GM12878 (cell line): ENCODE results near the gene SEC63.

Experiments used
- EP300 ChIP-seq, 2 experiments: fragments of 150-350 bp in 1 of 2; IDR thresholded peaks; 2 replicates each; pipeline ENCODE4 v1.6.1; 2011 to 2012; ENCODE audit warnings: low read depth in 2 of 2, low read length in 2 of 2, borderline replicate concordance in 1 of 2, improper control_type of control experiment in 1 of 2, inconsistent platforms in 1 of 2; ENCODE audit not compliant: control insufficient read depth in 1 of 2
- FOS ChIP-seq: IDR thresholded peaks from 3 replicates; pipeline ENCODE4 v1.6.1; 2011; ENCODE audit warnings: borderline replicate concordance; ENCODE audit not compliant: insufficient read length; ENCODE audit errors: extremely low read depth
- JUNB ChIP-seq: IDR thresholded peaks from 2 replicates; pipeline ENCODE4 v1.6.1; 2016; ENCODE audit warnings: antibody characterized with exemption, mild to moderate bottlenecking
- PML ChIP-seq: IDR thresholded peaks from 2 replicates; pipeline ENCODE4 v1.6.1; 2012; ENCODE audit warnings: low read length, inconsistent platforms
- SP1 ChIP-seq: IDR thresholded peaks from one replicate; pipeline ENCODE4 v1.6.1; 2011; ENCODE audit warnings: low read depth, low read length
- TAF1 ChIP-seq: IDR thresholded peaks from 2 replicates; pipeline ENCODE4 v1.6.1; 2011; ENCODE audit warnings: mild to moderate bottlenecking, low read depth, low read length, borderline replicate concordance
- ZZZ3 ChIP-seq: IDR thresholded peaks from 2 replicates; pipeline ENCODE4 v1.6.1; 2011; ENCODE audit warnings: low read depth; ENCODE audit not compliant: control insufficient read depth, insufficient read length
- TF ChIP-seq, protein P1 (sequence below), 3 experiments: IDR thresholded peaks in 2 of 3; conservative IDR thresholded peaks in 1 of 3; 2 replicates each; pipeline ENCODE4 v1.5.1; 2011; ENCODE audit warnings: low read depth in 3 of 3, low read length in 3 of 3, mild to moderate bottlenecking in 3 of 3, control low read depth in 2 of 3, moderate library complexity in 2 of 3, inconsistent platforms in 1 of 3, mixed read lengths in 1 of 3; ENCODE audit not compliant: control insufficient read depth in 2 of 3, insufficient read depth in 1 of 3; ENCODE audit errors: extremely low read depth in 1 of 3

DNA sequence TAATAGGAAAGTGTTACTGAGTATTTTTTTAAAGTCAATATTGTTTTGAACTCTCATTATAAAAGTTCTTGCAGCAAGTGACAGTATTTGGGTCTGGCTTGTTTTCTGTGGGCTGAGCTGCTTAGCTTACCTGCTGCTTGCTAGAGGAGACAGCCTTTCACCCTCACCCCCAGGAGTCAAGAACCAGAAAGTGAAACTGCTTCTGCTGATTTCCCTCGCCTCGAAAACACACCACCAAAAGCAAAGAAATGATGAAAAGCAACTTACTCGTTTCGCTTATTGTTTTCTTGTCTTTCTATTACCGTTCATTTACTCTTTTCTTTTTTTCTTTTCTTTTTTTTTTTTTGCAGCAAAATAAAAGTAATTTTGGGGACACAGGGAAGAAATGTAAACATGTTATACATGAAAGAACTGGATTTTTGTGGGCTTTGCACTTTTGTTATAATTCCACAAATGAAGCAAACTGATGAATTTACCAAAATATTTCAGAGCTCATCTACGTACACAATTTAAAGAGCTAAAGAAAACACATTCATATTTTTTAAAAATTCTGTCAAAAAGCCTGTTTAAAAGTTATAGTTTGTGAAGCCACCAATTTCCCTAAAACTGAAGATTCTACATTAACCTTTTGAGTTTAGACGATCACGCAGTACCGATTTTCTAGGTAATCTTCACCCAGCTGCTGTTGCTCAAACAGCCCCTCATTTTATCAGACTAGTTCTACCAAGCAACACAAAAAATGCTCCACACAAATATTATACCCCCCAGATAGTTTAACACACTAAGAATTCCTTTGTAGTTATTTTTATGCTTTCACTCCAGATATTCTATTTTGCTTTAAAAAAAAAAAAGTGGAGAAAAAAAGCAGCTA lies 135.6 kb downstream of the SEC63 start:
- TF ChIP-seq SP1 (no peak), FOS (no peak), ZZZ3 (no peak), TAF1 (no peak), JUNB (no peak), EP300 (IDR thresholded peaks at IDR 0.05; ENCODE audit: borderline replicate concordance in 1 of 2, control insufficient read depth in 1 of 2, low read depth in 2 of 2, low read length in 2 of 2) (no peak), PML (no peak)
- TF ChIP-seq, protein P1, sequence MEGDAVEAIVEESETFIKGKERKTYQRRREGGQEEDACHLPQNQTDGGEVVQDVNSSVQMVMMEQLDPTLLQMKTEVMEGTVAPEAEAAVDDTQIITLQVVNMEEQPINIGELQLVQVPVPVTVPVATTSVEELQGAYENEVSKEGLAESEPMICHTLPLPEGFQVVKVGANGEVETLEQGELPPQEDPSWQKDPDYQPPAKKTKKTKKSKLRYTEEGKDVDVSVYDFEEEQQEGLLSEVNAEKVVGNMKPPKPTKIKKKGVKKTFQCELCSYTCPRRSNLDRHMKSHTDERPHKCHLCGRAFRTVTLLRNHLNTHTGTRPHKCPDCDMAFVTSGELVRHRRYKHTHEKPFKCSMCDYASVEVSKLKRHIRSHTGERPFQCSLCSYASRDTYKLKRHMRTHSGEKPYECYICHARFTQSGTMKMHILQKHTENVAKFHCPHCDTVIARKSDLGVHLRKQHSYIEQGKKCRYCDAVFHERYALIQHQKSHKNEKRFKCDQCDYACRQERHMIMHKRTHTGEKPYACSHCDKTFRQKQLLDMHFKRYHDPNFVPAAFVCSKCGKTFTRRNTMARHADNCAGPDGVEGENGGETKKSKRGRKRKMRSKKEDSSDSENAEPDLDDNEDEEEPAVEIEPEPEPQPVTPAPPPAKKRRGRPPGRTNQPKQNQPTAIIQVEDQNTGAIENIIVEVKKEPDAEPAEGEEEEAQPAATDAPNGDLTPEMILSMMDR (IDR thresholded peaks at IDR 0.05 in 2 of 3, conservative IDR thresholded peaks at IDR 0.05 in 1 of 3; ENCODE audit: control insufficient read depth in 2 of 3, extremely low read depth in 1 of 3, insufficient read depth in 1 of 3, low read depth in 3 of 3, low read length in 3 of 3): no peak
